Vagina (tissue), 2 donors: ENCODE measurements around the gene LUZP4.

Source experiments
- POLR2A ChIP-seq, 2 donors: fragments of 450-650 bp; IDR thresholded peaks; one replicate each; pipeline ENCODE4 v1.6.1; 2017; ENCODE audit warnings: antibody characterized with exemption in 2 of 2, mild to moderate bottlenecking in 2 of 2, moderate library complexity in 2 of 2
- POLR2AphosphoS5 ChIP-seq, 2 donors: sonication (generic); formaldehyde crosslinking; IDR thresholded peaks; one replicate each; pipeline ENCODE4 v1.9.0; 2017; ENCODE audit warnings: antibody characterized with exemption in 2 of 2, mild to moderate bottlenecking in 2 of 2, low read depth in 1 of 2; ENCODE audit not compliant: insufficient read depth in 1 of 2
- TF ChIP-seq, protein P1 (sequence below), 3 experiments: fragments of 450-650 bp in 2 of 3; fragments of 200-600 bp in 1 of 3; sonication (generic) in 1 of 3; IDR thresholded peaks; one replicate each; pipeline ENCODE4 v1.5.1; 2017 to 2019; ENCODE audit warnings: antibody characterized with exemption in 3 of 3, mild to moderate bottlenecking in 2 of 3, moderate library complexity in 2 of 3

DNA sequence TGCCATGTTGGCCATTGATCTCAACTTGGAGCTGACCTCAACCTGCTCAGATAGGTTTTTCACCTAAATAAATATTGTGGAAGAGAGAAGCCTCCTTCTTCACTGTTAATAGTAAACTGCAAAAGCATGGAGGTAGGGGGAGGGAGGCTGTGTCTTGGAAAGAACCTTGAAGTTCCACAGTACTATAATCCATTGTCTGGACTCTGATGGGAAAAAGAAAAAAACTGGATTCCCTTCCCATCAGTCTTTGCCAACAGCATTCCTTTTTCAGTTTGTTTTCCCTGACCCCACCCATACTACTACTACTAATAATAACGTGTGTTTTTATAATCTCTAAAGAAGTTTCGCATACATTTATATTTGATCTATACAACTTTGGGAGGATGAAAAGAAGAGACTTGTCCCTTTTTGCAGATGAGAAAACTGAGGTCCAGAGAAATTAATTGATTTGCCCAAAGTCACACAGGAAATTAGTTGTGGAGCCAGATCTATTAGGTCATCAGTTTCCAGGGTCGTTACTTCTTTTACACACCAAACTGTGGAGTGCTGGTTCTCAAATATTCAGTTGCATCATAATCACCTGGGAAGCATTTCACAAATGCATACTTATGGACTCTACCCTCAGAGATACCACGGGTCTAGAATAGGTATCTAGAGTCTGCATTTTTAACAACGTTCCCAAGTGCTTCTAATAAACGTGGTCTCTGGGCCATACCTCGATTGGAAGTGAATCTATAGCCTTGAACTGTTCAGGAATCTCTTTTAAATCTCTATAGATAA lies 59.1 kb downstream of the LUZP4 start:
- TF ChIP-seq POLR2AphosphoS5 (IDR thresholded peaks at IDR 0.05; ENCODE audit: insufficient read depth in 1 of 2, low read depth in 1 of 2) (no peak), POLR2A (IDR thresholded peaks at IDR 0.05) (no peak)
- TF ChIP-seq, protein P1, sequence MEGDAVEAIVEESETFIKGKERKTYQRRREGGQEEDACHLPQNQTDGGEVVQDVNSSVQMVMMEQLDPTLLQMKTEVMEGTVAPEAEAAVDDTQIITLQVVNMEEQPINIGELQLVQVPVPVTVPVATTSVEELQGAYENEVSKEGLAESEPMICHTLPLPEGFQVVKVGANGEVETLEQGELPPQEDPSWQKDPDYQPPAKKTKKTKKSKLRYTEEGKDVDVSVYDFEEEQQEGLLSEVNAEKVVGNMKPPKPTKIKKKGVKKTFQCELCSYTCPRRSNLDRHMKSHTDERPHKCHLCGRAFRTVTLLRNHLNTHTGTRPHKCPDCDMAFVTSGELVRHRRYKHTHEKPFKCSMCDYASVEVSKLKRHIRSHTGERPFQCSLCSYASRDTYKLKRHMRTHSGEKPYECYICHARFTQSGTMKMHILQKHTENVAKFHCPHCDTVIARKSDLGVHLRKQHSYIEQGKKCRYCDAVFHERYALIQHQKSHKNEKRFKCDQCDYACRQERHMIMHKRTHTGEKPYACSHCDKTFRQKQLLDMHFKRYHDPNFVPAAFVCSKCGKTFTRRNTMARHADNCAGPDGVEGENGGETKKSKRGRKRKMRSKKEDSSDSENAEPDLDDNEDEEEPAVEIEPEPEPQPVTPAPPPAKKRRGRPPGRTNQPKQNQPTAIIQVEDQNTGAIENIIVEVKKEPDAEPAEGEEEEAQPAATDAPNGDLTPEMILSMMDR (IDR thresholded peaks at IDR 0.05): no peak
